A549 (cell line): ENCODE results near the gene BMI1.
"Not testable (repeated sequence)": the region's sequence is repeated elsewhere in the genome, so short reads cannot be mapped to it uniquely, and the experiment has no call there.

ENCODE experiments used
- EHMT2 ChIP-seq: fragments of 200-600 bp; sonication (generic); IDR thresholded peaks from 2 replicates; pipeline ENCODE4 v1.6.1; 2016; ENCODE audit warnings: antibody characterized with exemption, low read depth, mild to moderate bottlenecking, moderate library complexity
- HDAC2 ChIP-seq: fragments of 200-600 bp; sonication (generic); IDR thresholded peaks from 2 replicates; pipeline ENCODE4 v1.6.1; 2016
- KDM1A ChIP-seq: fragments of 200-600 bp; sonication (generic); IDR thresholded peaks from 2 replicates; pipeline ENCODE4 v1.6.1; 2016; ENCODE audit warnings: low read depth, mild to moderate bottlenecking
- PHF8 ChIP-seq: fragments of 200-600 bp; sonication (generic); IDR thresholded peaks from 2 replicates; pipeline ENCODE4 v1.6.1; 2016; ENCODE audit warnings: low read depth, mild to moderate bottlenecking, antibody characterized with exemption, moderate library complexity, borderline replicate concordance
- POLR2A ChIP-seq: IDR thresholded peaks from 2 replicates; pipeline ENCODE4 v1.6.1; 2012; ENCODE audit warnings: mild to moderate bottlenecking, low read length
- RAD21 ChIP-seq, 2 experiments: fragments of >200 bp in 1 of 2; sonication (Bioruptor Twin) in 1 of 2; formaldehyde crosslinking in 1 of 2; IDR thresholded peaks in 1 of 2; conservative IDR thresholded peaks in 1 of 2; 2 replicates in 1 of 2; 3 replicates in 1 of 2; pipeline ENCODE4 v1.6.1; 2012 to 2018; ENCODE audit warnings: inconsistent platforms in 1 of 2
- ZC3H11A ChIP-seq: fragments of 450-650 bp; IDR thresholded peaks from 2 replicates; pipeline ENCODE4 v1.6.1; 2014; ENCODE audit warnings: antibody characterized with exemption, mild to moderate bottlenecking
- TF ChIP-seq, protein P1 (sequence below): fragments of >200 bp; sonication (Bioruptor Twin); formaldehyde crosslinking; IDR thresholded peaks from 3 replicates; pipeline ENCODE4 v1.5.1; 2016
- TF ChIP-seq, protein P2 (sequence below): fragments of 250-450 bp; sonication (Bioruptor Pico); IDR thresholded peaks from 2 replicates; pipeline ENCODE4 v1.5.0; 2021; ENCODE audit warnings: mild to moderate bottlenecking, moderate library complexity, borderline replicate concordance
- TF ChIP-seq, protein P3 (sequence below): fragments of 150-350 bp; IDR thresholded peaks from 2 replicates; pipeline ENCODE4 v1.6.1; 2014; ENCODE audit warnings: low read depth, mild to moderate bottlenecking, low read length
- TF ChIP-seq, protein P4 (sequence below): IDR thresholded peaks from 2 replicates; pipeline ENCODE4 v1.6.1; 2012
- TF ChIP-seq, protein P5 (sequence below): fragments of 200-600 bp; sonication (generic); IDR thresholded peaks from 2 replicates; pipeline ENCODE4 v1.6.1; 2016; ENCODE audit warnings: antibody characterized with exemption, mild to moderate bottlenecking, moderate library complexity

DNA sequence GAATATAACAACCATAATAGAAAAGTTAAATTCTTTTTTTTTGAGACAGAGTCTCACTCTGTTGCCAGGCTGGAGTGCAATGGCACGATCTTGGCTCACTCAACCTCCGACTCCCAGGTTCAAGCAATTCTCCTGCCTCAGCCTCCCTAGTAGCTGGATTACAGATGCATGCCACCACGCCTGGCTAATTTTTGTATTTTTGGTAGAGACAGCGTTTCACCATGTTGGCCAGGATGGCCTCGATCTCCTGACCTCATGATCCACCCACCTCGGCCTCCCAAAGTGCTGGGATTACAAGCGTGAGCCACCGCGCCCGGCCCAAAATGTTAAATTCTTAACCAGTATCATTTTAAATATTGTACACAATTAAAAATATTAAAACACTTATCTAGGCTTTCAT, 10.9 kb upstream of the BMI1 start:
- TF ChIP-seq, protein P1, sequence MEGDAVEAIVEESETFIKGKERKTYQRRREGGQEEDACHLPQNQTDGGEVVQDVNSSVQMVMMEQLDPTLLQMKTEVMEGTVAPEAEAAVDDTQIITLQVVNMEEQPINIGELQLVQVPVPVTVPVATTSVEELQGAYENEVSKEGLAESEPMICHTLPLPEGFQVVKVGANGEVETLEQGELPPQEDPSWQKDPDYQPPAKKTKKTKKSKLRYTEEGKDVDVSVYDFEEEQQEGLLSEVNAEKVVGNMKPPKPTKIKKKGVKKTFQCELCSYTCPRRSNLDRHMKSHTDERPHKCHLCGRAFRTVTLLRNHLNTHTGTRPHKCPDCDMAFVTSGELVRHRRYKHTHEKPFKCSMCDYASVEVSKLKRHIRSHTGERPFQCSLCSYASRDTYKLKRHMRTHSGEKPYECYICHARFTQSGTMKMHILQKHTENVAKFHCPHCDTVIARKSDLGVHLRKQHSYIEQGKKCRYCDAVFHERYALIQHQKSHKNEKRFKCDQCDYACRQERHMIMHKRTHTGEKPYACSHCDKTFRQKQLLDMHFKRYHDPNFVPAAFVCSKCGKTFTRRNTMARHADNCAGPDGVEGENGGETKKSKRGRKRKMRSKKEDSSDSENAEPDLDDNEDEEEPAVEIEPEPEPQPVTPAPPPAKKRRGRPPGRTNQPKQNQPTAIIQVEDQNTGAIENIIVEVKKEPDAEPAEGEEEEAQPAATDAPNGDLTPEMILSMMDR = not testable (repeated sequence)
- not testable (repeated sequence) for TF ChIP-seq PHF8; RAD21 (conservative IDR thresholded peaks at IDR 0.05 in 1 of 2, IDR thresholded peaks at IDR 0.05 in 1 of 2); ZC3H11A; EHMT2; POLR2A; KDM1A; HDAC2
- TF ChIP-seq, protein P2, sequence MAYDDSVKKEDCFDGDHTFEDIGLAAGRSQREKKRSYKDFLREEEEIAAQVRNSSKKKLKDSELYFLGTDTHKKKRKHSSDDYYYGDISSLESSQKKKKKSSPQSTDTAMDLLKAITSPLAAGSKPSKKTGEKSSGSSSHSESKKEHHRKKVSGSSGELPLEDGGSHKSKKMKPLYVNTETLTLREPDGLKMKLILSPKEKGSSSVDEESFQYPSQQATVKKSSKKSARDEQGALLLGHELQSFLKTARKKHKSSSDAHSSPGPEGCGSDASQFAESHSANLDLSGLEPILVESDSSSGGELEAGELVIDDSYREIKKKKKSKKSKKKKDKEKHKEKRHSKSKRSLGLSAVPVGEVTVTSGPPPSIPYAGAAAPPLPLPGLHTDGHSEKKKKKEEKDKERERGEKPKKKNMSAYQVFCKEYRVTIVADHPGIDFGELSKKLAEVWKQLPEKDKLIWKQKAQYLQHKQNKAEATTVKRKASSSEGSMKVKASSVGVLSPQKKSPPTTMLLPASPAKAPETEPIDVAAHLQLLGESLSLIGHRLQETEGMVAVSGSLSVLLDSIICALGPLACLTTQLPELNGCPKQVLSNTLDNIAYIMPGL = not testable (repeated sequence)
- TF ChIP-seq, protein P3, sequence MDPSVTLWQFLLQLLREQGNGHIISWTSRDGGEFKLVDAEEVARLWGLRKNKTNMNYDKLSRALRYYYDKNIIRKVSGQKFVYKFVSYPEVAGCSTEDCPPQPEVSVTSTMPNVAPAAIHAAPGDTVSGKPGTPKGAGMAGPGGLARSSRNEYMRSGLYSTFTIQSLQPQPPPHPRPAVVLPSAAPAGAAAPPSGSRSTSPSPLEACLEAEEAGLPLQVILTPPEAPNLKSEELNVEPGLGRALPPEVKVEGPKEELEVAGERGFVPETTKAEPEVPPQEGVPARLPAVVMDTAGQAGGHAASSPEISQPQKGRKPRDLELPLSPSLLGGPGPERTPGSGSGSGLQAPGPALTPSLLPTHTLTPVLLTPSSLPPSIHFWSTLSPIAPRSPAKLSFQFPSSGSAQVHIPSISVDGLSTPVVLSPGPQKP = not testable (repeated sequence)
- TF ChIP-seq, protein P4, sequence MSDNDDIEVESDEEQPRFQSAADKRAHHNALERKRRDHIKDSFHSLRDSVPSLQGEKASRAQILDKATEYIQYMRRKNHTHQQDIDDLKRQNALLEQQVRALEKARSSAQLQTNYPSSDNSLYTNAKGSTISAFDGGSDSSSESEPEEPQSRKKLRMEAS = not testable (repeated sequence)
- TF ChIP-seq, protein P5, sequence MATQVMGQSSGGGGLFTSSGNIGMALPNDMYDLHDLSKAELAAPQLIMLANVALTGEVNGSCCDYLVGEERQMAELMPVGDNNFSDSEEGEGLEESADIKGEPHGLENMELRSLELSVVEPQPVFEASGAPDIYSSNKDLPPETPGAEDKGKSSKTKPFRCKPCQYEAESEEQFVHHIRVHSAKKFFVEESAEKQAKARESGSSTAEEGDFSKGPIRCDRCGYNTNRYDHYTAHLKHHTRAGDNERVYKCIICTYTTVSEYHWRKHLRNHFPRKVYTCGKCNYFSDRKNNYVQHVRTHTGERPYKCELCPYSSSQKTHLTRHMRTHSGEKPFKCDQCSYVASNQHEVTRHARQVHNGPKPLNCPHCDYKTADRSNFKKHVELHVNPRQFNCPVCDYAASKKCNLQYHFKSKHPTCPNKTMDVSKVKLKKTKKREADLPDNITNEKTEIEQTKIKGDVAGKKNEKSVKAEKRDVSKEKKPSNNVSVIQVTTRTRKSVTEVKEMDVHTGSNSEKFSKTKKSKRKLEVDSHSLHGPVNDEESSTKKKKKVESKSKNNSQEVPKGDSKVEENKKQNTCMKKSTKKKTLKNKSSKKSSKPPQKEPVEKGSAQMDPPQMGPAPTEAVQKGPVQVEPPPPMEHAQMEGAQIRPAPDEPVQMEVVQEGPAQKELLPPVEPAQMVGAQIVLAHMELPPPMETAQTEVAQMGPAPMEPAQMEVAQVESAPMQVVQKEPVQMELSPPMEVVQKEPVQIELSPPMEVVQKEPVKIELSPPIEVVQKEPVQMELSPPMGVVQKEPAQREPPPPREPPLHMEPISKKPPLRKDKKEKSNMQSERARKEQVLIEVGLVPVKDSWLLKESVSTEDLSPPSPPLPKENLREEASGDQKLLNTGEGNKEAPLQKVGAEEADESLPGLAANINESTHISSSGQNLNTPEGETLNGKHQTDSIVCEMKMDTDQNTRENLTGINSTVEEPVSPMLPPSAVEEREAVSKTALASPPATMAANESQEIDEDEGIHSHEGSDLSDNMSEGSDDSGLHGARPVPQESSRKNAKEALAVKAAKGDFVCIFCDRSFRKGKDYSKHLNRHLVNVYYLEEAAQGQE = not testable (repeated sequence)
